ENCODE measurements around the gene DNASE2. TPM values are rescaled to one million over a fixed set of nuclear protein-coding genes. Genes with fewer than 3 reads are reported as not detected.

The DNASE2 gene
- total and polyA plus RNA-seq, 2 of the 8 experiments (the other 6 are each of a cell fraction or from before 2014, with no cell fraction given) = 33.2 to 48.2 TPM

DNA sequence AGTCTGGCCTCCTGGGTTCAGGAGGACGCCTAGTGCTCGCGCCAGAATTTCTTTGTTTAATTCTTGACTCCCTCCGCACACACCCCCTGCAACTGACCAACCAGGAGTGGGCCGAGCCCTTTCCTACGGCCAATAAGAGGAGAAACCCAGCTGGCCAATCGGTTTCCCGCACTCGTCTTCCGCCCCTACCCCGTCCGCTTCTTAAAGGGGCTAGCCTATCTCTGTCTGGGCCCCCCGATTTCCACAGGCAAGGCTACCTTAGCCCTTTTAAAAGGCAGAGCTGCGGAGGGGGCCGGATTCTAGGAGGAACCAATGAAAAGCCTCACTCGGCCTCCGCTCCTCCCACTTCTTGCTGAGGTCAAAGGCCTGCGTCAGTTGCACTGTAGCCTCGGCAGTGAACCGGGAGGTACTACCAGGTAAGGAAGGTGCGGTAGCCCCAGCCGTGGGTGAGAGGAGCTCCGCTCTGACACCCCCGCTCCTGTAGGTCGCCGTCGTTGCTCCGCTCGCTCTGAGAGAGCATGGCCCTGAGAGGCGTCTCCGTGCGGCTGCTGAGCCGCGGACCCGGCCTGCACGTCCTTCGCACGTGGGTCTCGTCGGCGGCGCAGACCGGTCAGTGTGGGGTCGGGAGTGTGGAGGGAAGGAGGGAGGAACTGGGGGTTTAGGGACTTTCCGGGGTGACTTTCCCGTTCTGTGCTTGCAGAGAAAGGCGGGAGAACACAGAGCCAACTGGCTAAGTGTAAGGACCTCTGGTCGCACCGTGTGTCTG, 9.7 kb upstream of the DNASE2 start, which contains the start of gene GCDH:
GCDH (plus strand) TSS at position 374 of the 766 bp plus-strand sequence; CDS start at position 519, 145 bp downstream.
- no peak within 1 kb of the TSS for H2AFZ ChIP-seq (ENCODE audit: low read length)
- 1% methylated on average over 49 of the region's 49 CpGs; no CpG with 5 or more reads in 1 of the 2 experiments for WGBS, 2 experiments (ENCODE audit: extremely low coverage in 1 of 2, insufficient coverage in 1 of 2, insufficient read length in 1 of 2, insufficient replicate concordance in 2 of 2, low coverage in 1 of 2, low lambda C conversion rate in 2 of 2, missing lambda C conversion rate in 1 of 2)
- H3K4me1 ChIP-seq (replicated peaks in 1 of 4; ENCODE audit: control insufficient read depth in 3 of 4, insufficient read depth in 4 of 4, low read length in 3 of 4) = peaks cover 0 to 6% (median 5%) of the 10 kb centered on the region in 4 experiments; a peak in 4 of 7 replicates
- H2BK20ac ChIP-seq (ENCODE audit: low read length) = no peak within 1 kb of the TSS
- H4K20me1 ChIP-seq (replicated peaks in 1 of 2; ENCODE audit: control insufficient read depth in 1 of 2, insufficient read depth in 2 of 2, low read length in 2 of 2) = peaks cover 3 to 8% of the 10 kb centered on the region in 2 experiments
- peak within 1 kb of the TSS; percentile 78 to 96 for H3K4me2 ChIP-seq (ENCODE audit: insufficient read depth in 1 of 2, low read depth in 2 of 2, low read length in 2 of 2)
- H4K5ac ChIP-seq (ENCODE audit: insufficient read length, low read depth, low read length) = peak within 1 kb of the TSS; percentile 69
- H3K27ac ChIP-seq (ENCODE audit: low read depth, low read length) = peak within 1 kb of the TSS; percentile 82
- DNase-seq (ENCODE audit: low read depth in 1 of 2, low spot score in 2 of 2) (peak; percentile 95 to 98), FAIRE-seq (peak; percentile 94)
- no peak within 1 kb of the TSS for H3K23ac ChIP-seq (ENCODE audit: insufficient read length)
- peaks cover 11% of the 10 kb centered on the region; the same call in 1 of the 2 replicates for H3K23me2 ChIP-seq (ENCODE audit: low read depth, low read length)
- peak within 1 kb of the TSS; percentile 42 for H4K91ac ChIP-seq (replicated peaks; ENCODE audit: insufficient read length, low read length)
- H4K8ac ChIP-seq (ENCODE audit: extremely low read depth, insufficient read depth, low read length) = peak within 1 kb of the TSS; percentile 94
- H2AK5ac ChIP-seq (ENCODE audit: low read depth, low read length) = no peak within 1 kb of the TSS
- H3K79me1 ChIP-seq (ENCODE audit: low read depth, low read length) = peaks cover 6% of the 10 kb centered on the region; the same call in 1 of the 2 replicates
- H3K18ac ChIP-seq (ENCODE audit: extremely low read depth, low read length) = peak within 1 kb of the TSS; percentile 11
- H3K9me3 ChIP-seq (ENCODE audit: insufficient read depth in 2 of 2, low read depth in 1 of 2, low read length in 1 of 2) = no peaks in the 10 kb centered on the region
- no peak within 1 kb of the TSS for H3K14ac ChIP-seq (ENCODE audit: insufficient read length)
- ChIA-PET POLR2A (ENCODE audit: partially characterized antibody) (interaction anchor here (0.5 to 10.5 kb wide), 36 partner anchors 9 to 1655 kb away, joined by 3 to 110 read pairs (median 4); partner anchors contain the start of genes CALR, DNASE2, FARSA and GADD45GIP1), CTCF (ENCODE audit: partially characterized antibody) (interaction anchor here (0.6 to 1.6 kb wide), 9 partner anchors 10 to 199 kb away, joined by 3 to 6 read pairs (median 3); no protein-coding TSS in a partner anchor)
- H2BK12ac ChIP-seq (ENCODE audit: low read depth, low read length) = peak within 1 kb of the TSS; percentile 60
- H3K4me3 ChIP-seq (ENCODE audit: extremely low read depth in 1 of 4, insufficient read depth in 2 of 4, low read depth in 3 of 4, low read length in 4 of 4) = peak within 1 kb of the TSS; percentile 81 to 98 (median 92)
- peak within 1 kb of the TSS; percentile 76 to 90 (median 82) for H3K9ac ChIP-seq (replicated peaks in 1 of 4; ENCODE audit: extremely low read depth in 1 of 4, low read depth in 3 of 4, low read length in 3 of 4)
- peak within 1 kb of the TSS; percentile 81 for H2BK5ac ChIP-seq (ENCODE audit: low read depth, low read length)
- H3K79me2 ChIP-seq (ENCODE audit: control insufficient read depth in 1 of 2, insufficient read depth in 2 of 2, low read length in 2 of 2) = peaks cover 0 to 12% of the 10 kb centered on the region in 2 experiments; a peak in 1 of 4 replicates
- H2BK15ac ChIP-seq (ENCODE audit: low read length) = no peak within 1 kb of the TSS
- no peak within 1 kb of the TSS for H2BK120ac ChIP-seq (replicated peaks; ENCODE audit: low read depth, low read length)
- H3K27me3 ChIP-seq (replicated peaks in 1 of 4; ENCODE audit: control insufficient read depth in 3 of 4, extremely low read depth in 1 of 4, insufficient read depth in 3 of 4, low read length in 3 of 4) = peaks cover 0 to 9% (median 4%) of the 10 kb centered on the region in 4 experiments; a peak in 4 of 7 replicates
- H3K56ac ChIP-seq (replicated peaks; ENCODE audit: insufficient read length, low read depth, low read length) = no peak within 1 kb of the TSS
- H3K36me3 ChIP-seq (ENCODE audit: control insufficient read depth in 2 of 4, insufficient read depth in 4 of 4, low read length in 3 of 4) = peaks cover 8 to 19% (median 13%) of the 10 kb centered on the region in 4 experiments
- H3K4ac ChIP-seq (replicated peaks; ENCODE audit: insufficient read length, low read depth, low read length) = peak within 1 kb of the TSS; percentile 81
- peak; percentile 91 for TF ChIP-seq KDM5A (IDR thresholded peaks at IDR 0.05; ENCODE audit: low read length)
- TF ChIP-seq CBX8 (IDR thresholded peaks at IDR 0.05; ENCODE audit: borderline replicate concordance, low read depth, low read length) = no peak
- no peak for TF ChIP-seq RXRA (IDR thresholded peaks at IDR 0.05; ENCODE audit: insufficient read depth, low read depth, low read length)
- TF ChIP-seq KDM1A (IDR thresholded peaks at IDR 0.05; ENCODE audit: borderline replicate concordance, low read length) = no peak
- TF ChIP-seq CTBP2 (IDR thresholded peaks at IDR 0.05; ENCODE audit: borderline replicate concordance, insufficient read depth, insufficient read length, low read length) = no peak
- TF ChIP-seq SRF (IDR thresholded peaks at IDR 0.05; ENCODE audit: low read depth, low read length) = no peak
- TF ChIP-seq, protein P1, sequence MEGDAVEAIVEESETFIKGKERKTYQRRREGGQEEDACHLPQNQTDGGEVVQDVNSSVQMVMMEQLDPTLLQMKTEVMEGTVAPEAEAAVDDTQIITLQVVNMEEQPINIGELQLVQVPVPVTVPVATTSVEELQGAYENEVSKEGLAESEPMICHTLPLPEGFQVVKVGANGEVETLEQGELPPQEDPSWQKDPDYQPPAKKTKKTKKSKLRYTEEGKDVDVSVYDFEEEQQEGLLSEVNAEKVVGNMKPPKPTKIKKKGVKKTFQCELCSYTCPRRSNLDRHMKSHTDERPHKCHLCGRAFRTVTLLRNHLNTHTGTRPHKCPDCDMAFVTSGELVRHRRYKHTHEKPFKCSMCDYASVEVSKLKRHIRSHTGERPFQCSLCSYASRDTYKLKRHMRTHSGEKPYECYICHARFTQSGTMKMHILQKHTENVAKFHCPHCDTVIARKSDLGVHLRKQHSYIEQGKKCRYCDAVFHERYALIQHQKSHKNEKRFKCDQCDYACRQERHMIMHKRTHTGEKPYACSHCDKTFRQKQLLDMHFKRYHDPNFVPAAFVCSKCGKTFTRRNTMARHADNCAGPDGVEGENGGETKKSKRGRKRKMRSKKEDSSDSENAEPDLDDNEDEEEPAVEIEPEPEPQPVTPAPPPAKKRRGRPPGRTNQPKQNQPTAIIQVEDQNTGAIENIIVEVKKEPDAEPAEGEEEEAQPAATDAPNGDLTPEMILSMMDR (IDR thresholded peaks at IDR 0.05; ENCODE audit: control extremely low read depth in 1 of 3, insufficient read depth in 1 of 3, low read depth in 1 of 3, low read length in 3 of 3) = no peak
- no peak for TF ChIP-seq BACH1 (IDR thresholded peaks at IDR 0.05; ENCODE audit: low read length)
- TF ChIP-seq POLR2A (IDR thresholded peaks at IDR 0.05; ENCODE audit: control extremely low read depth in 1 of 2, low read depth in 2 of 2, low read length in 2 of 2) = peak in 1 of 2 experiments; percentile 77; a peak in 2 of 3 replicates

Measured in H1 (cell line).